ENCODE results near the gene PRKAR1B.
A peak's percentile ranks its signal among the peaks of the same experiment; 100 is the strongest.
"Not testable (repeated sequence)": the region's sequence is repeated elsewhere in the genome, so short reads cannot be mapped to it uniquely, and the experiment has no call there.

Gene PRKAR1B

DNA sequence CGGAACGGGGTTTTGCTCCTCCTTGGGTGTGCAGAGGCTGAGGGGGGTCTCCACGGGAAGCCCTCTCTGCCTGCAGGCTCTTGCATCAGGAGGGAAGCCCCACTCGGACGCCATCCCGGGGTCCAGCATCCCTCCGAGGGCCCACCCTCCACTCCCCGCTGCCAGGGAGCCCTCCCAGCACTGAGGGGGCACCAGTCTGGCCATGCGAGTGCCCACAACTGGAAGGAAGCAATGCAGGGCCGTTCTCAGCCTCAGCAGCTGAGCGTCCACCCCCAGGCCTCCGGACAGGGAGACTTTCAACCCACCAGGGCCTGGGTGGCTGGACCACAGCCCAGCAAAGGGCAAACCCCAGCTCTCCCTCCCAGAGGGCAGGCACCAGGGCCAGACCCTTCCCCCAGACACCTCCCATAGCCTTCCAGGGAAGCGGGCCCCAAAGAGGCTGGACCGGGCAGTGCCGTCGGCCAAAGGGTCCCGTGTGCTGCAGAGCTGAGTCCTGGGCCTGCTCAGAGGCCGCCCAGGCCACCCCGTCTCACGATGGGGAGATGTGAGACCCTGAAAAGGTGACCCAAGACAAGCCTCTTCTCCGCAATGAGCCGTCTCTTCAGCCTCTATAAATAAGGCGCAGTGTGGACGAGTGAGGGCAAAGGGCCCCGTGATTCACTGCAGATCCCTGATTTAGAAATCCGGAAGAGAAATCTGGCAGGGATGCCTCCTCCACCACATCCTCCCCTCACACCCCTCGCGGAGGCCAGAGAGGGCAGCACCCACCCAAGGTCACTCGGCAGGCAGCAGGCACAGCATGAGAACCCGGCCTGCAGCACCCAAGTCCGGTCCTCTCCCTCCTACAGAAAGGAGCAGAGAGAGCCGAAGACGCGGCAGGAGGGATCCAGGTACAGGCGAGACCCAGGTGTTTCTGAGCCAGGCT lies 82.4 kb downstream of the PRKAR1B start:
- DNase-seq (ENCODE audit: low read depth in 2 of 2) = no peak

DNA sequence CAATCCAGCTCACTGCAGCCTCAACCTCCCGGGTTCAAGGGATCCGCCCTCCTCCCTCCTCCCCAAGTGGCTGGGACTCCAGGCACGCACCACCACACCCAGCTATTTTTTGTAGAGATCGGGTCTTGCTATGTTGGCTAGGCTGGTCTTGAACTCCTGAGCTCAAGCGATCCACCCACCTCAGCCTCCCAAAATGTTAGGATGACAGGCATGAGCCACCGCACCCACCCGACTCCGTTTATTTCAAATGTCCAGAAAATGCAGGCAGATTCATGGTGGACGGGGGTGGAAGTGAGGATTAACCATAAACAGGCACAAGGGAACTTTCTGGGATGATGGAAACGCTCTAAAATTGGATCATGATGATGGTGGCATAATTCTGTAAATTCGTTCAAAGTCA lies 85.1 kb downstream of the PRKAR1B start:
- no peak for DNase-seq (ENCODE audit: low read depth in 2 of 2)

DNA sequence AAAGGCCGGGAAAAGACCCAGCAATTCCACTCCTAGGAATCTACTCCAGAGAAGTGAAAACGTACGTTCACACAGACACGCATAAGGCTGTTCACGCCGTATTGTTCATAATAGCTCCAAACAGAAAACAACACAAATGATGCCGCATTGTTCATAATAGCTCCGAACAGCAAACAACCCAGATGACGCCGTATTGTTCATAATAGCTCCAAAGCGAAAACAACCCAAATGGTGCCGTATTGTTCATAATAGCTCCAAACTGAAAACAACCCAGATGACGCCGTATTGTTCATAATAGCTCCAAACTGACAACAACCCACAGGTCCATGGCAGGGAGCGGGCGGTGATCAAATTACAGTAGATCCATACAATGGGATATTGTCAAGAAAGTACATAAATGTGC lies 85.8 kb downstream of the PRKAR1B start:
- DNase-seq (ENCODE audit: low read depth in 2 of 2) = no peak

DNA sequence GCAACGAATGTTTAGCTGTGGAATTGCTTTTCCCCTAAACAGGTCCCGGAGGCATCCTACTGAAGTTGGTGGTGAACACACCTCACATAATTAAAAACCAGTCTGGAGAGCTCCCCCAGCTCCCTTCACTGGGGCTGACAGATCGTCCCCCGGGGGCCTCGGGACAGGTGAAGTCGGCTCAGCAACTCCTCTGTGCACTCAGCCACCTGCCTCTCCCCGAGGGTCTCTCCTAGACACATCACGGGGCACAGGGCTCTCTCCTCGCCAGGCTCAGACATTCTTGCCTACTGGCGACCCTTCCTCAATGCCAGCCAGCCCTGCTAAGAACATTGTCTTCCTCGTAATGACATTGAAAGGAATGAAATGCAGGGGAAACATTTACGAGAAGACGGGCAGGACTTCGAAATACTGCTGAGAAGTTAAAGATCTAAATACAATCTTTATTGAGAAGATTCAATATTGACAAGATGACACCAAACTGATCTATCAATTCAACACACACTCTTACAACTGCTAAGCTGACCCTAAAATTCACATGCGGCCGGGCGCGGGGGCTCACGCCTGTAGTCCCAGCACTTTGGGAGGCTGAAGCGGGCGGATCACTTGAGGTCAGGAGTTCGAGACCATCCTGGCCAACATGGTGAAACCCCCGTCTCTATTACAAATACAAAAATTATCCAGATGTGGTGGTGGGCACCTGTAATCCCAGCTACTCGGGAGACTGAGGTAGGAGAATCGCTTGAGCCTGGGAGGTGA lies 88.6 kb downstream of the PRKAR1B start:
- no peak for DNase-seq (ENCODE audit: low read depth in 2 of 2)

DNA sequence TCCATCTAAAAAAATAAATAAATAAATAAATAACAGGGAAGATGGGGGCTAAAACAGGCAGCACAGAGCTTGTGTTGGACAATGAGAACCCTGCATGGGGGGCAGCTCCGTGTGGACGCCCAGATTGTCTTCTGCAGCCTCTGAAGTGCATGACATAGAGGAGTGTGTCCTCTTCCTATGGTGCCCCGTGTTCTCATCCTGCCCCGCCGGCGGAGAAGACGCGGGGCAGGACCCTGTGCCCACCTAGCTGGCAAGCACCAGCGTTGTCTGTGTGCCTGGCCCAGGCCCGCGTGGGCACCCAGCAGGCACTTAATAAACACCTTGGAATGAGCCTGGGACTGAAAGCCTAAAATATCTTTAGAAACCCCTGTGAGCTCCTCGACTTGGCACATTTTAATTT lies 89.3 kb downstream of the PRKAR1B start:
- no peak for DNase-seq (ENCODE audit: low read depth in 2 of 2)

DNA sequence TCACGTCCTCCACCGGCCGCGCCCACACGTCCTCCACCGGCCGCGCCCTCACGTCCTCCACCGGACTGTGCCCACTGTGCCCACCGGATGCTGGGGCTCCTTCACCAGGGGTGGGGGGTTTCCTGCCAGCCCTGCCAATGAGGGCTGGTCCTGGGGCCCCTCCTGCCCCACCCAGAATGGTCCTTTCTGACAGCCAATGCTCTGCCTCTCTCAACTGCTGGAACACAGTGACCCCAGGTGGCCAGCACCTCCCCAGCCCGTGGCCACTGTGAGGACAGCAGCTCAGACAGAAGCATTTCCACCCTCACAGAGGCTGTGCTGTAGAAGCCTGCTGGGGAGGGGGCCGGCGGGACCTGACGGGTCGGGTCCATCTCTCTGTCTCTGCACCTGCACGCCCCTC lies 90.7 kb downstream of the PRKAR1B start:
- peak; percentile 11 to 18 for DNase-seq (ENCODE audit: low read depth in 2 of 2)

DNA sequence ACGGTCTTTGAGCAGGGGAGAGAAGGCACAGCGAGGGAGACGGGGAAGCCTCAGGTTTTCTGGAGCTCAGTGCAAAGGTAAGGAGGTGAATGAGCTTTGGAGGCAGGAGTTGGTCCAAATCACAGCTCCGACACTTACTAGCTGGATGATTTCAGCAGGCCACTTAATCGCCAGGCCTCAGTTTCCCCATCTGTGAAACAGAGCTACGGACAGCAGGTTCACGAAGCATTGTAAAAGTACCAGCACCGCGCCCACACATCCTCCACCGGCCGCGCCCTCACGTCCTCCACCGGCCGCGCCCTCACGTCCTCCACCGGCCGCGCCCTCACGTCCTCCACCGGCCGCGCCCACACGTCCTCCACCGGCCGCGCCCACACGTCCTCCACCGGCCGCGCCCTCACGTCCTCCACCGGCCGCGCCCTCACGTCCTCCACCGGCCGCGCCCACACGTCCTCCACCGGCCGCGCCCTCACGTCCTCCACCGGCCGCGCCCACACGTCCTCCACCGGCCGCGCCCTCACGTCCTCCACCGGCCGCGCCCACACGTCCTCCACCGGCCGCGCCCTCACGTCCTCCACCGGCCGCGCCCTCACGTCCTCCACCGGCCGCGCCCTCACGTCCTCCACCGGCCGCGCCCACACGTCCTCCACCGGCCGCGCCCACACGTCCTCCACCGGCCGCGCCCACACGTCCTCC lies 91.2 kb downstream of the PRKAR1B start:
- not testable (repeated sequence) for DNase-seq (ENCODE audit: low read depth in 2 of 2)

DNA sequence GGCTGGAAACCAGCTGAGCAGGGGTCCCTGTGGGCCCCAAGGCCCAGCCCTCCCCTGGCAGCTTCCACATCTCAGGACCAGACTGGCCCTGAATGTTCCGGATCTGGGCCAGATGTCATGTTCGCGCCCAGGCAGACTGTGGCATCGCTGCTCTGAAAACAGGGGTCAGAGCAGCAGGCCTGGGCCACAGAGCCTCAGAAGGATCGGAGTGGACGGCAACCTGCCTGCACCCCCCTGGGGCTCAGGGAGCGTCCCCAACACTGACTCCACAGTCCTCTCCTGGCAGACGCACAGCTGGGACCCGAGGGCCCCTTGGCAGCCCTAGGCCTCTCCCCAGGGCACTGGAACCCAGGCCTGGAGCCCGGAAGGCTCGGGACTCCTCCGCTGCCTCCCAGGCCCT lies 91.9 kb downstream of the PRKAR1B start:
- DNase-seq (ENCODE audit: low read depth in 2 of 2) = no peak

DNA sequence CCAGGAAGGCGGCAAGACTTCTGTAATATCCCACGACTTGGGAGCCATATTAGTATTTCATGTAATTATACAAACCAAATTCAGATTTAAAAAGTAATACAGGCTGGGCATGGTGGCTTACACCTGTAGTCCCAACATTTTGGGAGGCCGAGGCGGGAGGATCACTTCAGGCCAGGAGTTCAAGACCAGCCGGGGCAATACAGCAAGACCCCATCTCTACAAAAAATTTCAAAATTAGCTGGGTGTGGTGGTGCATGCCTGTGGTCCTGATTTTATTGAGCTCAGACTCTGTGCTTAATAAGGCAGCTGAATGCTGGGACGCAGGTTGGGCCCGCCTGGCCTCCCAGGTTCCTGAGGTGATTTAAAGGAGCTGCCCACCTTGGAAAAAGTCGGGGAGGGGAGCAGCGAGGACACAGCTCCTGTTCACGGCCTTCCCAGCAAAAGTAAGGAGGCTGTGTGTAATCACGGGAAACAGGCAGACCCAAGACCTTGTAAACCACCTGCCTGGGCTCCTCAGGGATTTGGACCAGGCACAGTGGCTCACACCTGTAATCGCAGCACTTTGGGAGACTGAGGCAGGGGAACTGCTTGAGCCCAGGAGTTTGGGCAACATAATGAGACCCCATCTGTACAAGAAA lies 93.6 kb downstream of the PRKAR1B start:
- DNase-seq (ENCODE audit: low read depth in 2 of 2) = no peak

DNA sequence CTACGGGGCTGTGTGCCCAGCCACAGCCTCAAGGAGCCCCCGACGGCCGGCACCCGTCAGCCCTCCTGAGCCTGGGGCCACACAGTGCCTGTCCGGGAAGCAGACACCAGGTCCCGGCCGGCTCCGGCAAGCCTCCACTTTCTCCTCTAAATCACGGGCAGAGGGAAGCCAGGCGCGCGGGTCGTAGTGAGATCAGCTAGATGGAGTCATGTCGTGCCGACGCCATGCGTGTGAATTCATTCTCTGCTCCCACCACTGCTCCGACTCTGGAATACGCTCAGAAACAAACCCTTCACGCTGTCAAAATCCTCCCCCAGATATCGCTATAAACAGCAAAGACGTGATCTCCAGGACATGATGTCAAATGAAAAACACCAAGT lies 94.3 kb downstream of the PRKAR1B start:
- DNase-seq (ENCODE audit: low read depth in 2 of 2) = no peak

DNA sequence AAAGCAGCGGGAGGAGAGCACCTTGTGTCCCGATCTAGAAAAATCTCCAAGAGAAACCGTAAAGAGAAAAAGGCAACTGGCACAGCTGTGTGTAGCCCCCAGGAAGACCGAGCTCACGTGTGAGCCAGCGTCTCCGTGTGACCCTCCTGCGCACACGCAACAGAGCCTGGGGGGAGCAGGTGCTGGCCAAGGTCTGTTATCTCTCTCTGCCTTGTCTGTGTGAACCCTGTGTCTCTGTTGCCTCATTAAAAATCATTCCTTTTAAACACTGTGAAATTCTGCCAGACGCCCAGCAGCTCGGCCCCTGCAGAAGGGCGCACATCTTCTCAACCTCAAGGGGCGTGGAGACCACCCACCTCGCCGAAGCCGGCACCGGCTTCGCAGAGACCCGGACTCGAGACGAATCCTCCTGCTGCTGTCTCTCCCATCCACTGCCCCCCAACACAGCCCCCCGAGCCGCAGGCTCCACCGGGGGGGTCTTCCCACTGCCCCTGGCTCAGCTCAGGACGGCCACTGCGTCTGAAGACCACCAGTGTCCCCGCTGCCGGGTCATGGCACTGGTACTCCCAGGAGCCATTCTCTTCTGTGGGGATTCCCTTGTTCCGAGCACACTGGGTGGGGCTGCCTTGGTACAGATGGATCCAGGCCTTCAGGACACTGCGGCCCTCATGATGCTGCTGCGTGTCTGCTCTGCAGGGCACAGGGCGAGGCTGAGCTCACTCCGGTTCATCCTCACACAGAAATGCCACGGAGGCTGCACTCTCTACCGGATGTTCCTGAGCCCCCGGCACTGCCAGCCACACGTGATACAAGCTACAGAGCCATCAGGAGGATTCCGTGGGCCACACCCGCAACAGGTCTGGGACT lies 94.9 kb downstream of the PRKAR1B start:
- DNase-seq (ENCODE audit: low read depth in 2 of 2) = no peak

DNA sequence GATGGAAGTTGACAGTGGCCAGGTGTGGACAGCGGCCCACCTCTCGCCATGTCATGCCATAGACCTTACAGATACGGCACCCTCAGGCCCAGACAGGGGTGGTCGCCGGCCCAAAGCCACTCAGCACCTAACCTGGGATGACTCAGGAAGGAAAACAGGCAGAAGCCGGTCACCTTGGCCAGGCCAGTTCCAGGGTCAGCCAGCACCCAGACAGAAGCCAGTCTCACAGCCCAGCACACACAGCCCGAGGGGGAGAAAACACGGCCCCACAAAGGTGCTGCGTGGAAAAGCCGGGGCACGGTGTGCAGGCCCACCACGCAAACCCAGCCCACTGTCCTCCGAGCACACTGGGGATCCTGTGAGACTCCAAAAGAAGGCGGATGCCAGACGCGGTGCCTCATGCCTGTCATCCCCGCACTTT lies 95.8 kb downstream of the PRKAR1B start:
- DNase-seq (ENCODE audit: low read depth in 2 of 2) = no peak

DNA sequence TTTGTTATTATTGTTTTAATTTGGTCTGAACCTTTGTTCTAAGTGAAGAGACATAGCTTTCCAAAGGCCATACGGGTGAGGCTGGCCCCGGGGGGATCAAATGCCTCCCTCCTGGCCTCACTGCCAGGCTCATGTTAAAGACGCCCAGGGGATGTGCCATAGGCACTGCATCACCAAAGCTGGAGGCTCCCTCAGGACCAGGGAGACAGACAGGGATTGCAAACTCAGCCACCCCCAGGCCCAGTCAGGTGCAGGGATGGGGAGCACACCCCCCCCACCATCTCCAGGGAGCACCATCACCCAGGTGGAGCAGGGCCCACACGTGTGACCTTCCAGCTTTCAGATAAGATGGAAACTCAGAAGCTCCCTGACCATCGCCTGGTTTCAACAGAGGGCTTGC lies 96.5 kb downstream of the PRKAR1B start:
- DNase-seq (ENCODE audit: low read depth in 2 of 2) = no peak

DNA sequence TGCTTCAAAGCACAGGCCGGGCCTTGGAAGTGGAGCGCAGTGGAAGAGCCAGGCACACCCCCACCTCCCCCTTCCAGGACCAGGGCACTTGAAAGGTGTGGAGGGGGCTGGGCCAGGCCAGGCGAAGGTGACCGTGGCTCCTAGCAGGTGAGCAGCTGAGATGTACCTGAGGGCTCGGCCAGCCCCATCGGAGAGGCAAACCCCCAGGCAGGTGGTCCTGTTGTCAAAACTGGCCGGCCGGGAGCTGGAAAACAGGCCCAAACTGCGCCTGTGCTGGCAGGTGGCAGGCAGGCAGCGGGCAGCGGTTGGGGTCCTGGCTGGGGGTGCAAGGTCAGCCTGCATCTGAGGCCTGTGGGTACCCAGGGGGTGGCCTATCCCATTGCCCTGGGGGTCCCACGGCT lies 97.0 kb downstream of the PRKAR1B start:
- no peak for DNase-seq (ENCODE audit: low read depth in 2 of 2)

DNA sequence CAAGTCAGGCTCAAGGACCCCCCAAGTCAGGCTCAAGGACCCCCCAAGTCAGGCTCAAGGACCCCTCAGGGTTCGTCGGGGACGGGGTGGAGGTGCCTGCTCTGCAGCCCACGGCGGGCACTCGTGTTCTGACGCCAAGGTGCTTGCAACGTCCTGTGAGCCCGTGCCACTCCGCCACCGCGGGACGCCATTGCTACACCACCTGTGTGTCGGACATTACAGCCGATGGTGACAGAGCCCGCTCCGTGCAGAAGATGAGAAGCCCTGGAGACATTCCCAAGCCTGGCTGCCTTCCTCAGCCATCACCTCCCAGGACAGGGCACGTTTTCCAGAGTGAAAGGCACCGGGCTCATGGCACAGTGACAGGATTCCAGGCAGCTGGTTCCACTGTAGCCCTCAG lies 98.3 kb downstream of the PRKAR1B start:
- no peak for DNase-seq (ENCODE audit: low read depth in 2 of 2)

DNA sequence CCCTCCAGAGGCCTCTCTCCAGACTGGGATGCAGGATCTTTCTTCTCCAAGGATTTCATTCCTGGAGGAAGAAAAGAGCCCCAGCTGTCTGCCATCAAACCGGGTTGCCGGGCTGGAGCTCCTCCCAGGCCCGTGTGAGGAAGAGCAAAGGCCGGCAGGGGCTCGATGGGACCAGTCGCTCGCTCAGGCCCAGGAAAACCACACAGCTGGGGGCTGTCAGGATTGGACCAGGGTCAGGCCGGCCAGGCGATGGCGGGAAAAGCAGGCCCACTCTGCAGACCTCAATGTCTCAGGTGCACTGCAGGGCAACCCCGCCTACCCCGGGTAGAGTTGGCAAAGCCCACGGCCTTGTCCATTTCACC lies 98.7 kb downstream of the PRKAR1B start:
- no peak for DNase-seq (ENCODE audit: low read depth in 2 of 2)

DNA sequence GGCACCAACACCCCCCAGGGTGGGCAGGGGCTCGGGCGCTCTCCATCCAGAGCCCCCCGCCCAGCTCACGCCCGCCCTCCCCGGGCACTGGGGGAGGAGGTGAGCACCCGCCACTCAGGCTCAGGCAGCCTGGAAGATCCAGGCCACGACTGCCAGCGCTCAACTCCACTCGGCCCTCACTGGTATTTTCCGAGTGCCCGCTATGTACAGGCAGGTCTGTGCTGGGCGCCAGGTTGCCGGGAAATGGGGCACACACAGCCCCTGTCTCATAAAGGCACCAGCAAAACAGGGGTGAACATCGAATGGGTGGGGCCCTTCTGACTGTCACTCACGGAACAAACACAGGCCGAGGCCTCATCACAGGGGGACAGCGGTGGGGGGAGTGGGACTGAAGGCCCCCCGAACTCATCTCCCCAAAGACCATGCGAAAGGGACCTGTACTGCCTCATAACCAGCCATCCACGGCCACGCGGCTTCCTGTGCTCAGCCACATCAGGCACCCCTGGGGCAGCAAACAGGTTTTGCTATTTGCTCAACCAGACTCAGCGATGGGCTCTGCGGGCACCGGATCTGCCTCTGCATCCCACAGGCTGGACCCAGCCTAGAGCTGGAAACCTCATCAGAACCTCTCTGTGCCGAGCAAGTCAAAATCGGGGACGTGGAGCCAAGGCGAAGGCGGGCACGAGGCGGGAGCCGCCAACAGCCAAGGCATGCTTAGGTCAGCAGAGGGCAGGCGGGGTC lies 99.2 kb downstream of the PRKAR1B start:
- DNase-seq (ENCODE audit: low read depth in 2 of 2) = no peak

DNA sequence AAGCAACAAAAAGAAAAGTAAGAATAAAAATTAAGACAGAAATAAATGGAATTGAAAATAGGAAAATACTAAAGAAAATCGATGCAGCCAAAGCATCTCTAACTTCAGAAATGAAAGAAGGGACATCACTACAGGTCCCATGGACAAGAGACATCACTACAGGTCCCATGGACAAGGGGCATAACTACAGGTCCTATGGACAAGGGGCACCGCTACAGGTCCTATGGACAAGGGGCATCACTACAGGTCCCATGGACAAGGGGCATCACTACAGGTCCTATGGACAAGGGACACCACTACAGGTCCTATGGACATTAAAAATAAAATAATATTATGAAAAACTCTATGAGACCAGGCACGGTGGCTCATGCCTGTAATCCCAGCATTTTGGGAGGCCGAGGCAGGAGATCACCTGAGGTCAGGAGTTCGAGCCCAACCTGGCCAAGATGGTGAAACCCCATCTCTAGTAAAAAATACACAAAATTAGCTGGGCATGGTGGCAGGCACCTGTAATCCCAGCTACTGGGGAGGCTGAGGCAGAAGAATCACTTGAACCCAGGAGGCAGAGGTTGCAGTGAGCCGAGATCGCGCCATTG lies 101.6 kb downstream of the PRKAR1B start:
- no peak for DNase-seq (ENCODE audit: low read depth in 2 of 2)

DNA sequence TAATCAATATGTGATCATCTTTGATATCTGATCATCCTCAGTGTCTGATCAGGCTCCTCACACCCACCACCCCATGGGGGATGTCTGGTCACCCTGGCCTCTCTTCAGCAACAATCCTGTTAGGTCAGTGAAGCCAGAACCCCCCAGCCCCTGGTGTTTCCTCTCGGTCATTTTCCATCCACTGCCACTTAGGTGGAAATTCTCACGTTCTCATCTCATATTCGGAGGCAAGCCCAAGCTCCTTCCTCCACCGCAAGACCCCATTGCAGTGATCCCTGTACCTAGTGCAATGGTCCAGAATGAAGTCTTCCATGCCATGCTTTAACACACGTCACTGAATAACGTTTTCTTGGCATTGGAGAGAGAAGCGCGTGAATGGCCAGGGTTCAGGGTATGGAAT lies 103.6 kb downstream of the PRKAR1B start:
- DNase-seq (ENCODE audit: low read depth in 2 of 2) = no peak
